Embryonic facial prominence (tissue), 1 donor: ENCODE measurements around the gene GATC.
A peak's percentile ranks its signal among the peaks of the same experiment; 100 is the strongest.
"Not testable (repeated sequence)": the region's sequence is repeated elsewhere in the genome, so short reads cannot be mapped to it uniquely, and the experiment has no call there.

ENCODE experiments used
- DNase-seq: peaks from one replicate; pipeline ENCODE4 v3.0.0-alpha.2; 2016; ENCODE audit errors: extremely low spot score

Gene GATC

DNA sequence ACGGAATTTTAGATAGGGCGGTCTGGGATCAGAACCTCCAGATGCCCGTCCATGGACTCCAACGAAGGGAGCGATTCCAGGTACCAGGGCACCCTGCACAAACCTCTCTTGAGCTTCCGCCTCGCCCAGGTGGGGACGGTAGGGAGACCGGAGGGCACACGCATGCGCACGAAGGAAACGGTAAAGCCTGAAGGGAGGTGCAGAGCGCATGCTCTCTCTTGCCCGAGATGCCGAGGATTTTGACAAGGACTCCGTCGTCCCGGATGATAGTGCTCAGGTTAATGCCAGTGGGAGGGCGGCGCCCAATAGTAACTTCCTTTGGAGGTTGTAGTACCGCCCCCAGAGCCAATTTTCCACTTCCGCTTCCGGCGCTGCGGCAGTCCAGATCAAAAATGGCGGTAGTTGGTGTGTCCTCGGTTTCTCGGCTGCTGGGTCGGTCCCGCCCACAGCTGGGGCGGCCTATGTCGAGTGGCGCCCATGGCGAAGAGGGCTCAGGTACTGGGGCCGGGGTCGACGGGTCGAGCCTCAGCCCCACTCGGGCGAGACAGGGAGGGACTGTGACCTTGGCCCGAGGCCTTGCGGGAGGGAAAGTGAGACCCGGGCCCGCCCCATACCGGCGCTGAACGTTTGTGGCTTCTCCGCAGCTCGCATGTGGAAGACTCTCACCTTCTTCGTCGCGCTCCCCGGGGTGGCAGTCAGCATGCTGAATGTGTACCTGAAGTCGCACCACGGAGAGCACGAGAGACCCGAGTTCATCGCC lies 8.3 kb upstream of the GATC start, which contains the start of gene COX6A1:
Gene COX6A1 (plus strand): TSS at position 379 of the 760 bp plus-strand sequence. CDS start 14 bp downstream, at position 393.
- DNase-seq: peak; percentile 94

DNA sequence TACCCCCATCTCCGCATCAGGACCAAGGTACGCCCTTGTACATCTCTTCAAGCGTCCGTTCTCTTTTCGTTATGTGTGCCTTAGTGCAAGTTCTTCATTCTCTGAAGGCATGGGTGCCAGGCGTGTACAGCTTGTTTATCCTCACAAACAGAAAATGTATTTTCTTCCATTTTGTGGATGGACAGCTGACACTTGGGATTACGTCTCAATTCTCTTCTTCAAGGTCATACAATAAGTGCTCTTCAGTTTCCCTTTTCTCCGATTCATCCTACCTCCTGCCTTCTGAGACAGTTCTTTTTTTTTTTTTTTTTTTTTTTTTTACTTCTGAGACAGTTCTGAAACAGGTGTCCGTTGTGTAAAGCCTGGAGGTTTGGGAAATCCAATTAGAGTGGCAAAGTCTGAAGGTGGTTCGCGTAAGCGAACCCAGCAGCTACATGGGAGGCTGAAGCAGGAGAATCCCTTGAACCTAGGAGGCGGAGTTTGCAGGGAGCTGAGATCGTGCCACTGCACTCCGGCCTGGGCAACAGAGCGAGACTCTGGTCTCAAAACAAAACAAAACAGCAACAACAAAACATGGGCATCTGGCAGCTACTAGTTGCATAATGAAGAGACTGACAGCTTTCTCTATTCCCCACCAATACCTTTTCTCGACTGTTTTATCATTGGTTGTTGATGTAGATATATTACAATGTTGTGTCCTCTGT lies 7.6 kb upstream of the GATC start:
- no peak for DNase-seq

DNA sequence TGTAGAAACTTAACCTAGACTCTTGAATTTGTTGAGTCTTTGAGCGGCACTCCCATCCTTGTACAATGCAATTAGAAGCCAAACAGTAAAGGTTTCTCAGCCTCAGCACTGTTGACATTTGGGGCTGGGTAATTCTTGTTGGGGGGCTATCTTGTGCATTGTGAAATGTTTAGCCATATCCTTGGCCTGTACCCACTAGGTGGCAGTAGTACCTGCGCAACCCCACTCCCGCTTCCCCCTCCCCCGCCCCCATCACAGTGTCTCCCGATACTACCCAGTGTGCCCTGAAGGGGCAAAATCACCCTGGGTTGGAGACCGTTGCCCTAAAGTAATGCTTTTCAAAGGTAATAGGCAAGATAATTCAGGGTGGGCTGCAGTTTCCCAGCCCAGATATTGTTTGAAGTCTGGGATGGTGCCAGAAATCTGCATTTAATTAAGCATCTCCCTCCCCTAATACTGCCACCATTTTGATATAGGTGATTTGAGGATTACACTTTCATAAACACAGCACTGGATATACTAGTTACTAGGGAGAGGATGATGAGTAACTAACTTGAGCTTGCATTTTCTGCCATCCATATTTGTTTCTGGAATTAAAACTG lies 6.5 kb upstream of the GATC start:
- peak; percentile 19 for DNase-seq

DNA sequence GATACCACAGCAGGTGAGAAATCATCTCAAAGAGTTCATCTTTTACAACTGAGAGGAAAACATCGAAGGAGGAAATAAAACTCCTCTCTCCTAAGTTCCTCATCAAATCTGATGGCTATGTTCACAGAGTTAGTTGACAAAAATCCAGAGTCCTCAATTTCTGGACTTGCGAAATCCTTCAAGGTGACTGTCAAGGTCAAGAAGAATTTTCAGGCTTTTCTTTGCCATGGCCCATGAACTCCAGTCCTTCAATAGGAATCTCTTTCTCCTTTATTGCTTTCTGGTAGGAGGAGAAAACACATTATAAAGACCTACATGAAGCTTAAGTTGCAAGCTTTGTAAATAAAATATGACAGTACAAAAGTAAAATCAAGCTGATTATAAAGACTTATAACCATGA lies 1.6 kb upstream of the GATC start:
- DNase-seq: no peak

DNA sequence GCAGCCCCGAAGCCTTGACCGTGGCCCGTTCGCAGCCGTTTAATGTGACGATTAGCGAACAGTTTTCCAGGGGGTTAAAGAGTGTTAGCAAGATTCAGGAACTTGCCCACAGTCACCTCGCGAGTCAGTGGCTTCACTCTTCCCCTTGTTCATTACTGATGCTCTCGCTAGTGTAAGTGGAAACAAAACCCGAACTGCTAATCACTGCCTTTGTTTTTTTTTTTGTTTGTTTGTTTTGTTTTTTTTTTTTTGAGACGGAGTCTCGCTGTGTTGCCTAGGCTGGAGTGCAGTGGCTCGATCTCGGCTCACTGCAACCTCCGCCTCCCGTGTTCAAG lies 567 bp downstream of the GATC start:
- not testable (repeated sequence) for DNase-seq

DNA sequence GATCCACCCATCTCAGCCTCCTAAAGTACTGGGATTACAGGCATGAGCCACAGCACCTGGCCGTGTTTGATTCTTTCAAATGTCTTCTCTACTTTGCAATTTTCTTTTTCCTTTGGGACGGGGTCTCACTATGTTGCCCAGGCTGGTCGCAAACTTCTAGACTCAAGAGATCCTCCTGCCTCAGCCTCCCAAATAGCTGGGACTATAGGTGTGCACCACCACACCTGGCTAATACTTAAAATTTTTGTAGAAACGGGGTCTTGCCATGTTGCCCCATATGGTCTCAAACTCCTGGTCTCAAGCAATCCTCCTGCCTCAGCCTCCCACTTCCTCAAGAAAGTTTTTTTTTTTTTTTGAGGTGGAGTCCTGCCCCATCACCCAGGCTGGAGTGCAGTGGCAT lies 1.7 kb downstream of the GATC start:
- DNase-seq: no peak

DNA sequence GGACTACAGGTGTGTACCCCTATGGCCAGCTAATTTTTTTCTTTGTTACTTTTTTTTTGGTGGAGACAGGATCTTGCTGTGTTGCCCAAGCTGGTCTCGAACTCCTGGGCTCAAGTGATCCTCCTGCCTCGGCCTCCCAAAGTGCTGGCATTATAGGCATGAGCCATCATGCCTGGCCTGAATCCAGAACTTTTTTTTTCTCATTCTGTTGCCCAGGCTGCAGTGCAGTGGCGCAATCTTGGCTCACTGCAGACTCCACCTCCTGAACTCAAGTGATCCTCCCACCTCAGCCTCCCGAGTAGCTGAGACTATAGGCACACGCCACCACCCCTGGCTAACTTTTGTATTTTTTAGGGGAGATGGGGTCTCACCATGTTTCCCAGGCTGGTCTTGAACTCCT lies 6.3 kb downstream of the GATC start:
- DNase-seq: not testable (repeated sequence)

DNA sequence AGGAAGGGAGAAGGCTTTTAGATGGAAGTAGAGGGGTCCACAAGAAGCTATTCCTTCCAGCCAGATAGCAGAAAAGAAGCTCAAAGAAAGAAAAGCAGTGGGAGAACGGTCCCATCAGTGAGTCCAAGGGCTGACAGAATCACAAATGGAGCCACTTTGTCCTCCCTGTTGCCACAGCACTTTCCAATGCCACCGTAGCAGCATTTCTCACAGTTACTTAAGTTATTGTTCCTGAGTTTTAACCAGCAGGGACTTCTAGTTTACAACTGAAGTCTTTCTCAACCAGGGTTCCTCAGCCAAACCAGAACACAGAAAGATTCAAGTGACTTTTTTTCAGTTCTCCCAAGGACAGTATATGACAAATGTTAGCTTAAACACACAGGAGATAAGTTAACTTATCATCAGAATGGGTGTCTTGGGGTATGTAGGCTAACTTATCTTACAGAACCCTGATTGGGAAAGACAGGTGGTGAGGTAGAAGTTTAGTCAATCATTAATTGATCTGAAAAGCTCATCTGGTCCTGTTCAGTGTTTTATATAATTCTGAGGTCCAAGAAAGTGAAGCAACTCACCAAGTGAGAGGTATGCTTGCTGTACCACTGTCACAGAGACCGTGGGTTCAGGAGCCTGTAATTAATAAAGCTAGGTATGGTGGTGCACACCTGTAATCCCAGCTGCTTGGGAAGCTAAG lies 7.0 kb downstream of the GATC start:
- no peak for DNase-seq

DNA sequence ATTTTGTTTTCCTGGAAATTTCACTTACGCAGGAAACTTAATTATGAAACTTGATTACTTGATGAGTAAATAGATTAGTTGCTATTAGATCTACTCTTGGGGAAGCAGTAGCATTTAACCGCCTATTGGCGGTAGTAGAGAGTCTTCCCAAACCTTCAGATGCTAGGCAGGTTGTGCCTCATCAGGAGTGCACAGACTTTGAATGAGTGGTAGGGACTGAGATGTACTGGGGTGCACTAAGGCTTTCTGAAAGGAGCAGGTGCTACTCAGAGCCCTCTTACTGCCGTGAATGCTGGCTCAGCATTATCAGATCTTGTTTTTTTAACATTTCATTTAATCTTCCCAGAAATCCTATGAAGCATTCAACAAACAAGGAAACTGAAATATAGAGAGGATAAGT lies 7.7 kb downstream of the GATC start:
- DNase-seq: no peak

DNA sequence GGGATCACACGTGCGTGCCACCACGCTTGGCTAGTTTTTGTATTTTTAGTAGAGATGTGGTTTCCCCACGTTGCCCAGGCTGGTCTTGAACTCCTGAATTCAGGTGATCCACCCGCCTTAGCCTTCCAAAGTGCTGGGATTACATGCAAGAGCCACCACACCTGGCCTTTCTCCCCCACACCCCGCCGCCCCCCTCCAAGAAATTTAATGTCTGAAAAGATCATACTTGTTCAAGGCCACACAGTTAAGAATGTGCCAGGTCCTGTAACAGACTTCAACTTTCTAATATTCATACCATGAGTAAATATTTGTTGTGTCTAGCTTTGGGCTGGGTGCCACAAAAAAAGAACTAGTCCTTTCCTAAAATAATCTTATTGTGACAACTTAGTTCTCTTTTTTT lies 9.1 kb downstream of the GATC start:
- DNase-seq: no peak

DNA sequence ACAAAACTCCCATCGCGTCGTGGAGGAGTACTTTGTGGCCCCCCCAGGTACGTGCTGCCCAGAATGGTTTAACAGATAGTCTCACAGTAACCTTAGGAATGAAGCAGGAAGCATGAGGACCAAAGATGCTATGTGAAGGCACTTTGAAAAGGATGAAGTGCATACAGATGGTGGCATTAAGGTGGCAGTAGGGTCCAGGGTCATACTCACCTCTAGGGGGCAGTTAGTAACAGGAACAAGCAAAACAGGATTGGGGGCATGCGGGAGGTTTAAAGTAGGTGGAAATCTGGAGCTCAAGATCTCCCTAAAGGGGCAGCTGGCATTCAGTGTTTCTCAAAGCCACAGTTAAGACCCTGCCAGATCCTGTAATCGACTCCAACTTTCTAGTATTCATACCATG lies 10.9 kb downstream of the GATC start:
- no peak for DNase-seq

DNA sequence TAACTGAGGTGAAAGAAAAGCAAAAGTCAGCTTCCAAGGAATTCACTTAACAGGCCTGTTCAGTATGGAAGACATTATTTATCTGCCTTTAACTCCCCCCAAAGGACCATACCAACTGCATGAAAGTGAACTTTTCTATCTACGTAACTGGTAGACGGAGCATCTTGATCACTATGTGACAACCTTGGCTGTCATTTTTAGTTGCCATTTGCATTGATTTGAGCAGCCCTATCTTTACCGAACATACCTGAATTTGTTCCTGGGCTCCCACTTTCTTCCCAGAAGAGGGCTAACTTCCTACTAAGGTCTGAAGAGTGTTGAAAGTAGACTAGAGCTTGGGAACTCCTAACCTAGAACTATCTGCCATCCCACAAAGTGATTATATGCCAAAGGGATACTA lies 13.9 kb downstream of the GATC start:
- DNase-seq: no peak

DNA sequence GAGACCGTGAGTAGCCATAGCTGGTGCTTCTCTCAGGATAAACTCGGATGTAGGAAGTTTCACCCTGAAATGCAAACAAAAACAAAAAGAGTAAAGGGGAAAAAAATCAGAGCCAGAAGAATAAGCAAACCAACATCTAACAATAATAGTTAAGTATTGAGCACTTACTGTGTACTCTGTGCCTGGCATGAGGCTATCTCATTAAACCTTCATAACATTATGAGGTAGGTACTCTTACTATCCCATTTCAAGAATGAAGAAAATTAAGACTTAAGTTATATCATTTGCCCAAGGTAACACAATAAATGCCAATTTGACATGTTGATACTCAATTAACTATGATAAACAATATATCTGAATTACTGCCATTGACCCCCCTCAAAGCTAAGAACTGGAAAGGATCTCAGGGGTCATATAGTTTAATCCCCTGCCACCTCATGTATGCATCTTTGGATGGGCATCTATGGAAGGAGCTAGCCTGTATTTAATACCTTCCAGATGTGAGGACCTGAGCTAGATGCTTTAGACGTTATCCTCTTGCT lies 15.9 kb downstream of the GATC start:
- DNase-seq: no peak

DNA sequence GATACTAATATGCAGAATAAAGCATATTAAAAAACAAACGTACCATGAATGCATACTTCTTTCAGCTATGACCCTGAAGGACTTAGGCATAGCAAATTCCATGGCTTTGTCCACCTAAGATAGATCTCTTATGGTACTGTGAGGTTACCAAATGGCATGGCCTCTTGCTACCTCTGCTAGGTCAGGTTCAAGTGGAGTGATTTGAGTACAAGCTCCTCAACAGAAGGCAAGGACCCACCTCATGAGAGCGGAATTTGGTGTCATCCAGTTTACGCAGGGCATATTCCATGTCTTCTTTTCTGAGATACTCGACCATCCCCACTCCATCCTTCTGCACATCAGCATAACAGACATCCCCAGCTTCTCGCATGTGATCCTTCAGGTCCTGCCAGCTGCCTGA lies 17.5 kb downstream of the GATC start:
- DNase-seq: no peak

DNA sequence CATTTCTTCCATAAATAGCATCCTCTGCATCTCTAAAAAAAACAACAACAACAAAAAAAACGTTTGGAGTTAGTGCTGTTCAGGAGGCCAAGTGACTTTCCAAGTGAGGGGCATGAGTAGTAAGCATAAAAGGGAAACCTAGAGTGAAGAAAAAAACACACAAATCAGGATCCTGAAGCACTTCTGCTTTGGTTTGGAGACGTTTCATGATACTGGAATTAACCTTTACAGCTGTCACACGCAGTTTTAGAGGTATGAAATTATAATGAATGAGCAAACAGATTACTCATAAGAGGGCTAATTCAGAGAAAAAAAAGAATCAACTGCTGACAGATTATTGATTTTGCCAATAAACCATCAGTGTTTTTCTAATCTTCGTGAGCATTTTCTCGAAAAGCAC lies 19.5 kb downstream of the GATC start:
- DNase-seq: no peak

DNA sequence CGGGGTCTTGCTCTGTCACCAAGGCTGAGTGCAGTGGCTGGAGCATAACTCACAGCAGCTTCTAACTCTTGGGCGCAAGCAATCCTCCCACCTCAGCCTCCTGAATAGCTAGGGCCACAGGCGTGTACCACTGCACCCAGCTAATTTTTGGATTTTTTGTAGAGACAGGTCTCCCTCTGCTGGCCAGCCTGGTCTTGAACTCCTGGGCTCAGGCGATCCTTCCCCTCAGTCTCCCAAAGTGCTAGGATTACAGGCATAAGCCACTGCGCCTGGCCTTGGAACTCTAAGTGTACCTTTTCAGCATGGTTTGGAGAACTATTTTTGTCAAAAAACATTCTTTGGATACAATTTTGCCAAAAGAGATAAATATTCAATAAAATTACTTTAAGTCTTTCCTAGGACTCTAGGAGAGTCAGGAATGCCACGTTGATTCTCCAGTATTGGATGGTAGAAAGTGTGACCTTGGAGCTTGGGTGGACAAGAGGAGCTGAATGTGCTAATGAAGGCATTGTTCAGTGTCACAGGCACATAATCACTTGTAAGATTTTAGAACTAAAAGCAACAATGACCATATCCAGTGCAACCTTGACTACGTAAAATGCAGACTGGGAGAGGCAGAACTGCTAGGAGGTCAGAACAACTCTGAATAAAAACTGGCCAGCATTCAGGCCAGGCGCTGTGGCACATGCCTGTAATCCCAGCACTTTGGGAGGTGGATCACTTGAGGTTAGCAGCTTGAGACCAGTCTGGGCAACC lies 20.5 kb downstream of the GATC start:
- no peak for DNase-seq

DNA sequence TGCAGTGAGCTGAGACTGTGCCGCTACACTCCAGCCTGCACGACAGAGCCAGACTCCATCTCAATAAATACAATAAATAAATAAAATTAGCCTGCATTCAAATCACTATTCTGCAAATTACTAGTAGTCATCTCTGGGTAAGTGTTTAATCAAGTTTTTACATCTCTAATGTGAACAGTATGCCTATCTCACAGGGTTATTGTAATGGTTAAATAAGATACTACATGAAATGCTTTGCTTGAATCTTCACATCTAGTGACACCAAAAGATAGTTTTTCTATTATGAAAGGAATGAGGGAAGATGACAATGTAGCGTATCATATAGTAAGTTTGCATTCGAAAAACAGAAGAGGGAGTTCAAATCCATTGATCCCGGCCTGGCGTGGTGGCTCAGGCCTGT lies 21.2 kb downstream of the GATC start:
- no peak for DNase-seq

DNA sequence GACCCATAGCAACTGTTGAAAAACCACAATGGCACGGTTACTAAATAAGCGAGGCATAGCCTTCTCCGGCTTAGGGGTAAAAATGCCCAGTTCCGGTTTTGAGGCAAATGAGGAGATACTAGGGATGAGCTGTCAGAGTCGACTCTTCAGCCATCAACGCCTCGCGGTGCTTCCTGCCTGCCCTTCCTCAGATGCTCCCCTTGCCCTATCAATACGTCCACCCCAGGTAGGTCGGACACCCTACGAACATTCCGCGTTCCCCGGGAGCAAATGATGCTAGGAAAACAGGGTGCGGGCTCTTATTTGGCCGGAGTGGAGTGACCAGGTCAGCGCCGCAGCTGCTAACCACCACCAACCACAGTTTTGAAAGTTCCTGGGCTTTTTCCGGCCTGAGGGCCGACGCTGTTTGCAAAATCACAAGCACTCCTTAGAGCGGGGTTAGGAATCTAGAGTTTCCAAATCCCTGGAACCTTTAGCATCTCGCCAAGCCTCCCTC lies 22.1 kb downstream of the GATC start:
- no peak for DNase-seq

DNA sequence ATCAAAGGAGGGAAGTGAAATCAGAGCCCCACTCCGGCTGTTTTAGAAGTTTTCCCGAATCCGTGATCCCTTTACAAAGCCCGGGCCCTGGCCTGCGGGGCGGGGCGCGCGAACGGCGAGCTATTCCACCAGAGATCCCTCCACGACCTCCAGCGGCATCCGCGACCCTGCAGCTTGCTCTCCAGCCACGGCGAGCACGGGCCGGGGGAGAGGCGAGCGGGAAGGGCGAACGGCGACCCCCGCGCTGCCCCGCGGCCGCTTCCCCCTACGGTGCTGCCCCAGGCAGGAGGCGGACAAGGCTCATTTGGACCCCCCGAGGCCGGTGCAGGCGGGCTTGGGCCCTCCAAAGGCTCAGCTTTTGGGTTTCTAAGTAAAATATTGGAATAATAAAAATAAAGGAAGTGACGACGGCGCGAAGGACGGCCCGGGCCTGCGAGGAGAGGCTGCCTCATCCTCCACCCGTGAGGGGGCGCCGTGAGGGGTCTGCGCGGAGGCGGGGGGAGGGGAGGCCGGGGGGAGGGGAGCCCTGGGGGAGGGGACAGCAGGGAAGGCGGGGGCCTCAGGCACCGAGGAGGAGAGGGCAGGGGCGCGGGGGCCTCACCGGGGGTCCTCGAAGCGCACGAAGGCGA lies 22.7 kb downstream of the GATC start:
- DNase-seq: peak; percentile 47

DNA sequence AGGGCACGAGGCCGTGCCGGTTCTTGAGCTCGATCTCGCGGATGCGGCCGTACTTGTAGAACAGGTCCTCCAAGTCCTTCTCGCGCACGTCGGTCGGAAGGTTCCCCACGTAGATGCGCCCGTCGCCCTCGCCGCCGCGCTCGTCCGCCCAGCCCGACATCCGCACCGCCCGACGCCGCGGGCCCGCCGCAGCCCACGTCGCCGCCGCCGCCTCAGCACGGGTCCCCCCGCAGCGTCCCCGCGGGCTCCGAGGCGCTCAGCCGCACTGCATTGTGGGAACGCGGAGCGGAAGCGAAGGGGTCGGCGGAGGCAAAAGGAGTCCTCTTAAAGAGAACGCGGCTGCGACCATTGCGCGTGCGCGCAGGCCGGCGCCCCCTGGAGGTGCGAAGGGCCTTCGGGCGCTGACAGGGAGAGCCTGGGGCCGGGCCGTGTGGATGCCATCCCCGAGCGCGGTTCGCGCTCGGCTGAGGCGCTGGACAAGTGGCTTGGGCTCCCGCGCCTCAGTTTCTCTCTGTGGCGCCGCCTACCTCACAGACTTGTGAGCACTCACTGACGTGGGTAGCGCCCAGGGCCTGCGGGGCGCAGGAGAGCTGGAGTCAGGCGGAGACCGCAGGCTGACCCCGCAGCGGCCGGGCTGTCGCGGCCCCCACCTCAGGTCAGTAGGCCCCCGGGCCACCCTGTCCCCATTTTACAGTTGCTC lies 23.4 kb downstream of the GATC start, which contains the start of gene SRSF9:
Gene SRSF9 (minus strand): TSS at position 299 of the 700 bp plus-strand sequence. CDS start 139 bp downstream, at position 160.
- peak; percentile 90 for DNase-seq
